T-helper 2 cell treated with Interferon-gamma antibody and Interleukin-4, amounts not matched to agents 5 μg/mL and 100 μg/mL, for 36 hours (primary cell): Measurements from ENCODE around the gene GARIN5A.

Experiments used
- DNase-seq: peaks from one replicate; pipeline ENCODE4 v3.0.0; 2021; ENCODE audit warnings: low spot score
- H3K27ac Mint-ChIP-seq: one replicate; pipeline ENCODE4 v1.8.0; 2021; ENCODE audit warnings: mild to moderate bottlenecking, mixed read lengths
- H3K27me3 Mint-ChIP-seq: one replicate; pipeline ENCODE4 v1.8.0; 2021; ENCODE audit warnings: low read depth, mixed read lengths
- H3K36me3 Mint-ChIP-seq: one replicate; pipeline ENCODE4 v1.8.0; 2021; ENCODE audit warnings: low read depth, mixed read lengths
- H3K4me1 Mint-ChIP-seq: one replicate; pipeline ENCODE4 v1.8.0; 2021; ENCODE audit warnings: low read depth, mixed read lengths
- H3K4me3 Mint-ChIP-seq: one replicate; pipeline ENCODE4 v1.8.0; 2022; ENCODE audit warnings: mild to moderate bottlenecking, moderate library complexity, mixed read lengths
- H3K9me3 Mint-ChIP-seq: one replicate; pipeline ENCODE4 v1.8.0; 2021; ENCODE audit warnings: mixed read lengths

Gene GARIN5A

GRCh38 chr19:50434525-50434924, 42.1 kb downstream of the GARIN5A start:
- peaks cover 10% of the 10 kb centered on the region for H3K4me1 Mint-ChIP-seq
- H3K27ac Mint-ChIP-seq, result no peak overlapping the region
- no peaks in the 10 kb centered on the region for H3K36me3 Mint-ChIP-seq
- peaks cover 23% of the 10 kb centered on the region for H3K27me3 Mint-ChIP-seq
- H3K9me3 Mint-ChIP-seq, result no peaks in the 10 kb centered on the region
- no peak for DNase-seq
- H3K4me3 Mint-ChIP-seq, result no peak overlapping the region

DNA sequence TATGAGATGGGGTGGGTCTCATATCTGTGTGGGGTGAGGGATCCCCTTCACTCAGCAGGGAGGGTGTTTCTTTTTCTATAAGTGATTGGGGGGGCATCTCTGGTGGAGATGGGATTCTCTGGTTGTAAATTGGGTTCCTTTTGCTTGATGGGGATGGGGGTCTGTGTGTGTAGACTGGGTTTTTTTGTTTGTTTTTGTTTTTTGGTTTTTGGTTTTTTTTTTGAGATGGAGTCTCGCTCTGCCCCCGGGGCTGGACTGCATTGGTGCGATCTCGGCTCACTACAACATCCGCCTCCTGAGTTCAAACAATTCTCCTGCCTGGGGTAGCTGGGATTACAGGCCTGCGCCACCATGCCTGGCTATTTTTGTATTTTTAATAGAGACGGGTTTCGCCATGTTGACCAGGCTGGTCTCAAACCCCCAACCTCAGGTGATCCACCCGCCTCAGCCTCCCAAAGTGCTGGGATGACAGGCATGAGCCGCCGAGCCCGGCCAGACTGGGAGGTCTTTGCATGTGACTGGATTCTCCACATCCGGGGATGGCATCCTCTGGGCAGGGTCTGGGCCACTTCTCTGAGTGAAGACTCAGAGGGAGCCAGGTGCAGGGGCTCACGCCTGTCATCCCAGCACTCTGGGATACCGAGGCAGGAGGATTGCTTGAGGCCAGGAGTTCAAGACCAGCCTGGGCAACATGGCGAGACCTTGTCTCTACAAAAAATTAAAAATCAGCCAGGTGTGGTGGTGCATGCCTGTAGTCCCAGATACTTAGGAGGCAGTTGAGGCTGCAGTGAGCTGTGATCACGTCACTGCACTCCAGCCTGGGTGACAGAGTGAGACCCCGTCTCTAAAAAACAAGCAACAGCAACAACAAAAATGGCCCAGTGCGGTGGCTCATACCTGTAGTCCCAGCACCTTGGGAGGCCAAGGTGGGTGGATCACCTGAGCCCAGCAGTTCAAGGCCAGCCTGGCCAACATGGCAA, 43.2 kb downstream of the GARIN5A start:
- H3K4me1 Mint-ChIP-seq, result peaks cover 10% of the 10 kb centered on the region
- H3K27ac Mint-ChIP-seq, result no peak overlapping the region
- no peak for DNase-seq
- peak overlapping the region; percentile 72 for H3K4me3 Mint-ChIP-seq
- no peaks in the 10 kb centered on the region for H3K9me3 Mint-ChIP-seq
- no peaks in the 10 kb centered on the region for H3K36me3 Mint-ChIP-seq
- H3K27me3 Mint-ChIP-seq, result peaks cover 26% of the 10 kb centered on the region

- Mint-ChIP-seq H3K27ac (peak within 1 kb of the TSS; percentile 89), H3K4me3 (peak within 1 kb of the TSS; percentile 88), H3K9me3 (no peaks in the 10 kb centered on the region), H3K27me3 (peaks cover 24% of the 10 kb centered on the region), H3K36me3 (no peaks in the 10 kb centered on the region), H3K4me1 (peaks cover 10% of the 10 kb centered on the region)
- no peak for DNase-seq
Measured at GRCh38 chr19:50432221-50433028, 44.2 kb downstream of the GARIN5A start, which contains the start of gene MYBPC2. Gene MYBPC2, plus strand, starts transcription at chr19:50432892. Its CDS starts 62 bp downstream, at chr19:50432954.

DNA sequence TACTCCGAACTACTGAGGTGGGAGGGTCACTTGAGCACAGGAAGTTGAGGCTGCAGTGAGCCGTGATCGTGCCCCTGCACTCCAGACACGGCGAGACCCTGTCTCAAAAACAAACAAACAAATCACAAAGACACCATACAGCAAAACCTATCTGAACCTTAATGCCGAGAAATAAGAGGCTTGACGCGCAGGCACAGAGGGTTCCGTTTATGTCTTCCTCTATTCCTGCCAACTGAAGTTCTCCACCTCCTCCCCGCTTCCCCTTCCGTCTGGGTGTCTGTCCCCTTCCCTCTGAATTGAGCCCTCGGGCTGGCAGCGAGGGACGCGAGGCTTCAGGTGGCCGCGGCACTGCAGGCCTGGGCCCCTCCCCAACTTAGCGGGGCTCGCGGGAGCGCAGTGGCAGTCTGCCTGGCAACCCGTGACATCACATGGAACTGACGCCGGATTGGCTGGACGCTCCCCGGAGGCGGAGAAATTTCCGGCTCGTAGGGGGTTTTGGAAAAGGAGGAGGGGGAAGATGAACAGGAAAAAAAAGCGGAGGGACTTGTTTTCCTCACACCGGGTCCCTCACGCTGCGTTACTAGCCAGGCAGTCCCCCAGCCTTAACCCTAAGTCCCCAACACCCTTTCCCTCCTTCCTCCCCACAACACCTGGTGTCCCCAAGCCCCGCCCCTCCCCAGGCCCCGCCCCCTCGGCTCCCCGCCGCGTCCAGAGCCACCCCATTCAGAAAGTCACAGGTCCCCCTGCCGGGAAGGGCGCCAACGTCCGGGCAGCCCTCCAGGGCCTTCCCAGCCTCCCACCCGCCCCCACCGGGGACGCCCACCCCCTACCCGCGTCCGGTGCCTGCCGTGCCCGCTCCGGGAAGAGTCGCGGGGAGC, 45.1 kb downstream of the GARIN5A start:
- H3K4me3 Mint-ChIP-seq, result peak overlapping the region; percentile 88
- peaks cover 24% of the 10 kb centered on the region for H3K27me3 Mint-ChIP-seq
- peak overlapping the region; percentile 89 for H3K27ac Mint-ChIP-seq
- peaks cover 10% of the 10 kb centered on the region for H3K4me1 Mint-ChIP-seq
- no peaks in the 10 kb centered on the region for H3K9me3 Mint-ChIP-seq
- DNase-seq, result peak; percentile 82
- no peaks in the 10 kb centered on the region for H3K36me3 Mint-ChIP-seq

- no peaks in the 10 kb centered on the region for H3K9me3 Mint-ChIP-seq
- H3K4me1 Mint-ChIP-seq, result peaks cover 10% of the 10 kb centered on the region
- no peaks in the 10 kb centered on the region for H3K36me3 Mint-ChIP-seq
- no peak for DNase-seq
- peaks cover 24% of the 10 kb centered on the region for H3K27me3 Mint-ChIP-seq
- no peak overlapping the region for H3K27ac Mint-ChIP-seq
- H3K4me3 Mint-ChIP-seq, result peak overlapping the region; percentile 88
Measured at GRCh38 chr19:50430888-50431342, 45.7 kb downstream of the GARIN5A start.

GRCh38 chr19:50428772-50429463, 47.7 kb downstream of the GARIN5A start:
- no peak overlapping the region for H3K27ac Mint-ChIP-seq
- H3K36me3 Mint-ChIP-seq, result no peaks in the 10 kb centered on the region
- peaks cover 10% of the 10 kb centered on the region for H3K4me1 Mint-ChIP-seq
- H3K4me3 Mint-ChIP-seq, result no peak overlapping the region
- H3K9me3 Mint-ChIP-seq, result no peaks in the 10 kb centered on the region
- peaks cover 19% of the 10 kb centered on the region for H3K27me3 Mint-ChIP-seq
- no peak for DNase-seq

DNA sequence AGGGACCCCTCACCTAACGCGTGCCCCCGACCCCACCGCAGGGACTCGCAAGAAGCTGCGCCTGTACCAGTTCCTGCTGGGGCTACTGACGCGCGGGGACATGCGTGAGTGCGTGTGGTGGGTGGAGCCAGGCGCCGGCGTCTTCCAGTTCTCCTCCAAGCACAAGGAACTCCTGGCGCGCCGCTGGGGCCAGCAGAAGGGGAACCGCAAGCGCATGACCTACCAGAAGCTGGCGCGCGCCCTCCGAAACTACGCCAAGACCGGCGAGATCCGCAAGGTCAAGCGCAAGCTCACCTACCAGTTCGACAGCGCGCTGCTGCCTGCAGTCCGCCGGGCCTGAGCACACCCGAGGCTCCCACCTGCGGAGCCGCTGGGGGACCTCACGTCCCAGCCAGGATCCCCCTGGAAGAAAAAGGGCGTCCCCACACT, 48.6 kb downstream of the GARIN5A start:
- Mint-ChIP-seq H3K27ac (no peak overlapping the region), H3K27me3 (peaks cover 13% of the 10 kb centered on the region), H3K36me3 (no peaks in the 10 kb centered on the region), H3K4me3 (peak overlapping the region; percentile 18), H3K4me1 (peaks cover 10% of the 10 kb centered on the region), H3K9me3 (no peaks in the 10 kb centered on the region)
- peak; percentile 22 for DNase-seq

GRCh38 chr19:50427318-50427925, 49.2 kb downstream of the GARIN5A start:
- peaks cover 9% of the 10 kb centered on the region for H3K27me3 Mint-ChIP-seq
- no peak overlapping the region for H3K4me3 Mint-ChIP-seq
- H3K4me1 Mint-ChIP-seq, result peaks cover 10% of the 10 kb centered on the region
- H3K27ac Mint-ChIP-seq, result no peak overlapping the region
- DNase-seq, result no peak
- no peaks in the 10 kb centered on the region for H3K36me3 Mint-ChIP-seq
- H3K9me3 Mint-ChIP-seq, result no peaks in the 10 kb centered on the region

GRCh38 chr19:50425581-50425980, 51.1 kb downstream of the GARIN5A start:
- Mint-ChIP-seq H3K9me3 (no peaks in the 10 kb centered on the region), H3K36me3 (no peaks in the 10 kb centered on the region), H3K4me1 (no peaks in the 10 kb centered on the region), H3K27ac (no peak overlapping the region), H3K27me3 (peaks cover 5% of the 10 kb centered on the region), H3K4me3 (no peak overlapping the region)
- no peak for DNase-seq

DNA sequence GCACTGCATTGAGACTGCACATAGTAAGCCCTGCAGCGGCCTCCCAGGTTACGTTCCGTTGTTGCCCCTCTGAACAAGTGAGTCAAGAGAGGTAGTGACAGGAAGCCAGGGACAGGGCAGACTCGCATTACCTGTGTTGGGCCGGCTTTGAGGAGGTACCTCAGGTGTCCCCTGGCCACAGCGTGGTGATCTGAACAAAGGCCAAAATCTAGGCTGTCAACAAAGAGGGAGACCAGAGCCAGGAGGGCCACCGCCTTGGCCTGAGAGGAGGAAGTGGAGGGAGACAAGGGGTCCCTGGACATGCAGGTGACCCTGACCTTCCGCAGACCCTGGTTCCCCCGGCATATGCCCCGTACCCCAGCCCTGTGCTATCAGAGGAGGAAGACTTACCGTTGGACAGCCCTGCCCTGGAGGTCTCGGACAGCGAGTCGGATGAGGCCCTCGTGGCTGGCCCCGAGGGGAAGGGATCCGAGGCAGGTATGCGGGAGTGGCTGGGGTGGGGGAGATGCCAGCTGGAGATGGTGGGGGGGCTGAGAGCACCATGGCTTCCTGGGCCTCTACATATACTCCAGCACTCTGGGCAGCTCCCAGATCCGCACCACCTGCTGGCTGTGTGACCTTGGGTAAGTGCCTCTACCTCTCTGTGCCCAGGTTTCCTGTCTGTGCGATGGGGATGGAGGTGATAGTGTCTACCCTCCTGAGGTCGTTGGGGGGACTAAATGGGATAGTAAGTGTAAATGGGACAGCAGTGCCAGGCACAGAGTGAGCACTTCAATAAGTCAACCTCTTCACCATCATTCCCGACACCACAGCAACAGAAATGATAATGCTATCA, 53.2 kb downstream of the GARIN5A start:
- peaks cover 3% of the 10 kb centered on the region for H3K36me3 Mint-ChIP-seq
- H3K27me3 Mint-ChIP-seq, result peaks cover 12% of the 10 kb centered on the region
- no peak overlapping the region for H3K27ac Mint-ChIP-seq
- peaks cover 4% of the 10 kb centered on the region for H3K4me1 Mint-ChIP-seq
- no peaks in the 10 kb centered on the region for H3K9me3 Mint-ChIP-seq
- H3K4me3 Mint-ChIP-seq, result no peak overlapping the region
- no peak for DNase-seq

- H3K27ac Mint-ChIP-seq, result no peak overlapping the region
- H3K36me3 Mint-ChIP-seq, result peaks cover 3% of the 10 kb centered on the region
Measured at GRCh38 chr19:50422397-50423278, 54.0 kb downstream of the GARIN5A start.

More at GRCh38 chr19:50422397-50423278, 54.0 kb downstream of the GARIN5A start:
- Mint-ChIP-seq H3K9me3 (no peaks in the 10 kb centered on the region), H3K27me3 (peaks cover 12% of the 10 kb centered on the region), H3K4me3 (no peak overlapping the region), H3K4me1 (peaks cover 4% of the 10 kb centered on the region)
- no peak for DNase-seq
